ENCODE measurements around the gene SZRD1.

GRCh38 chr1:16387201-16388188, 20.5 kb downstream of the SZRD1 start:
- no peak for TF ChIP-seq CTCF (IDR thresholded peaks at IDR 0.05)
- no peak for TF ChIP-seq POLR2A (IDR thresholded peaks at IDR 0.05)
- TF ChIP-seq POLR2AphosphoS5 (IDR thresholded peaks at IDR 0.05): no peak

Data from breast epithelium (tissue), 3 donors.